ENCODE data around the gene LOX. TPM values are rescaled to one million over a fixed set of nuclear protein-coding genes. Genes with fewer than 3 reads are reported as not detected.
A peak's percentile ranks its signal among the peaks of the same experiment; 100 is the strongest.

The LOX gene
- total and polyA plus RNA-seq, 4 donors = 3.7 to 45.2 (median 17.1) TPM

- H3K4me3 ChIP-seq = no peak overlapping the region
- H3K36me3 ChIP-seq (ENCODE audit: control insufficient read depth in 4 of 4, insufficient read depth in 4 of 4, low read length in 4 of 4) = no peaks in the 10 kb centered on the region
- no peak for ATAC-seq (ENCODE audit: insufficient read depth, low FRiP score)
- peaks cover 0 to 4% (median 0%) of the 10 kb centered on the region in 5 donors for H3K4me1 ChIP-seq (ENCODE audit: control insufficient read depth in 5 of 5, insufficient read depth in 5 of 5, low read length in 5 of 5)
- H3K27ac ChIP-seq (ENCODE audit: low read depth in 1 of 2, low read length in 1 of 2) = no peak overlapping the region
- 80 to 87% methylated on average over 4 of the region's 4 CpGs for whole genome bisulfite sequencing, 2 donors
- H3K27me3 ChIP-seq (ENCODE audit: control insufficient read depth in 3 of 3, insufficient read depth in 3 of 3, low read length in 2 of 3) = no peaks in the 10 kb centered on the region
- no peak for DNase-seq
- no peaks in the 10 kb centered on the region for H3K9me3 ChIP-seq (ENCODE audit: control insufficient read depth in 4 of 4, insufficient read depth in 3 of 4, low read length in 3 of 4)
- H3K9ac ChIP-seq (ENCODE audit: insufficient read depth in 1 of 2, low read length in 2 of 2) = no peak overlapping the region
- TF ChIP-seq CTCF (IDR thresholded peaks at IDR 0.05; ENCODE audit: control extremely low read depth, extremely low read depth) = no peak
These were observed 23.8 kb downstream of the LOX start for GRCh38 chr5:122054266-122054665.

GRCh38 chr5:122053181-122054109 is 24.6 kb downstream of the LOX start:
- H3K4me1 ChIP-seq (ENCODE audit: control insufficient read depth in 5 of 5, insufficient read depth in 5 of 5, low read length in 5 of 5) = peaks cover 0 to 4% (median 0%) of the 10 kb centered on the region in 5 donors
- no peak for TF ChIP-seq CTCF (IDR thresholded peaks at IDR 0.05; ENCODE audit: control extremely low read depth, extremely low read depth)
- WGBS, 2 donors = 73 to 85% methylated on average over 4 of the region's 4 CpGs
- H3K36me3 ChIP-seq (ENCODE audit: control insufficient read depth in 4 of 4, insufficient read depth in 4 of 4, low read length in 4 of 4) = no peaks in the 10 kb centered on the region
- ATAC-seq (ENCODE audit: insufficient read depth, low FRiP score) (peak; percentile 45), DNase-seq (peak; percentile 17 to 45 (median 18))
- H3K9ac ChIP-seq (ENCODE audit: insufficient read depth in 1 of 2, low read length in 2 of 2) = no peak overlapping the region
- H3K9me3 ChIP-seq (ENCODE audit: control insufficient read depth in 4 of 4, insufficient read depth in 3 of 4, low read length in 3 of 4) = no peaks in the 10 kb centered on the region
- no peak overlapping the region for H3K27ac ChIP-seq (ENCODE audit: low read depth in 1 of 2, low read length in 1 of 2)
- H3K27me3 ChIP-seq (ENCODE audit: control insufficient read depth in 3 of 3, insufficient read depth in 3 of 3, low read length in 2 of 3) = no peaks in the 10 kb centered on the region
- H3K4me3 ChIP-seq = no peak overlapping the region

DNA sequence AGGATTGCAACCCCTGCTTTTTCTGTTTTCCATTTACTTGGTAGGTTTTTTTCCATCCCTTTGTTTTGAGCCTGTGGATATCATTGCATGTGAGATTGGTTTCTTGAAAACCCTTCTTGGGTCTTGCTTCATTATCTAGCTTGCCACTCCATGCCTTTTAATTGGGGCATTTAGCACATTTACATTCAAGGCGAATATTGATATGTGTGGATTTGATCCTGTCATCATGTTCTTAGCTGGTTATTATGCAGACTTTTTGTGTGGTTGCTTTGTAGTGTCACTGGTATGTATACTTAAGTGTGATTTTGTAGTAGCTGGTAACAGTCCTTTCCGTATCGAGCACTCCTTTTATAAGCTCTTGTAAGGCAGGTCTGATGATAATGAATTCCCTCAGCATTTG is 26.5 kb downstream of the LOX start:
- Histone ChIP-seq H3K36me3 (ENCODE audit: control insufficient read depth in 4 of 4, insufficient read depth in 4 of 4, low read length in 4 of 4) (no peaks in the 10 kb centered on the region), H3K27me3 (ENCODE audit: control insufficient read depth in 3 of 3, insufficient read depth in 3 of 3, low read length in 2 of 3) (no peaks in the 10 kb centered on the region), H3K4me1 (ENCODE audit: control insufficient read depth in 5 of 5, insufficient read depth in 5 of 5, low read length in 5 of 5) (peaks cover 0 to 4% (median 0%) of the 10 kb centered on the region in 5 donors), H3K9me3 (ENCODE audit: control insufficient read depth in 4 of 4, insufficient read depth in 3 of 4, low read length in 3 of 4) (no peaks in the 10 kb centered on the region), H3K9ac (ENCODE audit: insufficient read depth in 1 of 2, low read length in 2 of 2) (no peak overlapping the region), H3K27ac (ENCODE audit: low read depth in 1 of 2, low read length in 1 of 2) (no peak overlapping the region), H3K4me3 (no peak overlapping the region)
- DNase-seq (no peak), ATAC-seq (ENCODE audit: insufficient read depth, low FRiP score) (no peak)
- no peak for TF ChIP-seq CTCF (IDR thresholded peaks at IDR 0.05; ENCODE audit: control extremely low read depth, extremely low read depth)
- WGBS, 2 donors = 94 to 96% methylated on average over 3 of the region's 3 CpGs
